NCI-H2107 (cell line): ENCODE results near the gene RNF183.

Experiments used
- DNase-seq: peaks from one replicate; lab custom pipeline; 2025; lab: John Stamatoyannopoulos, UW

RNF183 gene, protein sequence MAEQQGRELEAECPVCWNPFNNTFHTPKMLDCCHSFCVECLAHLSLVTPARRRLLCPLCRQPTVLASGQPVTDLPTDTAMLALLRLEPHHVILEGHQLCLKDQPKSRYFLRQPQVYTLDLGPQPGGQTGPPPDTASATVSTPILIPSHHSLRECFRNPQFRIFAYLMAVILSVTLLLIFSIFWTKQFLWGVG

DNA sequence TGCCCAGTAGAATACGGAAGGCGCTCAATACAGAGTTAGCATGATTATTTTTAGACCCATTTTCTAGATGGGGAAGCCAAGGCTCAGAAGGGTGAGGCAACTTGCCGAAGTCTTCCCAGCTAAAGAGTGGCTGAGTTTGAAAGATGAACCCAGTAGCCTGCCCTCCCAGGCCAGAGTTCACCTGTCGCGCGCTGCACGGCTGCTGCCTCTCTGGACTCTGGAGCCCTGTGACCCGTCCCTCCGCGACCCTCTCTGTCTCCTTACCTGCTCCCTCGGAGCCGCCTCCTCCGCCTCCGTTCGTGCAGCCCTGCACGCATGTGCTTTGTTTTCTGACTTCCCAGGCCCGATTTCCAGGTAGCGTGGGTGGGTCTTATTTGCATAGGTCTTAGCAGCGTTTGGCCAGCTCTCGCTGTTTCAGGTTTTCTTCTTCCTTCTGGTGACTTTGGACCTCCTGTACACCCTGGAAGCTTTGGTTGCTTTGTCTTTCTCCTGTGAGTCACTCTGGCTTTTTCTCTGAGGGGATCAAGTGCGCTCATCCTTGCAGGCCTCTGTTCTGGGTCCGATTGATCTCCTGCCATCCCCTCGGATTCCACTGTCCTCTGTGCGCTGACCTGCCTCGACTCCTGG lies at the start of gene RNF183:
TSS of gene RNF183 (minus strand) at position 585 of the 627 bp plus-strand sequence. CDS start 5,192 bp downstream, outside the sequence.
- DNase-seq, result no peak

DNA sequence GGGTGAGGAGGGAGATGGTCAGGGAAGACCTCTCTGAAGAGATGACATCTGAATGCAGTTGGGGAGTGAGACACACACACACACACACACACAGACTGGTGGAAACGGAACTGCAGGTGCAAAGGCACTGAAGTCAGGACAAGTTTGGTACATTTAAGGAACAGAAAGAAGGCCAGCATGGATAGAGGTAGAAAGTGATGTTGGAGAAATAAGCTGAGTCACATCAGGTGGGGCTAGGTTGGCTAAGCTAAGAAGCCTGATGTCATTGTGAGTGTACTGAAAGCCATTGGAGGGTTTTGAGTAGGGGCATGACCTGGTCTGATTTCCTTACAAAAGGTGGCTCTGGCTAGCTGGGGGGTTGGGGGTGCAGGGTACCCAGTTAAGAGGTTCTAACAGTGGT lies 49.2 kb upstream of the RNF183 start:
- no peak for DNase-seq

DNA sequence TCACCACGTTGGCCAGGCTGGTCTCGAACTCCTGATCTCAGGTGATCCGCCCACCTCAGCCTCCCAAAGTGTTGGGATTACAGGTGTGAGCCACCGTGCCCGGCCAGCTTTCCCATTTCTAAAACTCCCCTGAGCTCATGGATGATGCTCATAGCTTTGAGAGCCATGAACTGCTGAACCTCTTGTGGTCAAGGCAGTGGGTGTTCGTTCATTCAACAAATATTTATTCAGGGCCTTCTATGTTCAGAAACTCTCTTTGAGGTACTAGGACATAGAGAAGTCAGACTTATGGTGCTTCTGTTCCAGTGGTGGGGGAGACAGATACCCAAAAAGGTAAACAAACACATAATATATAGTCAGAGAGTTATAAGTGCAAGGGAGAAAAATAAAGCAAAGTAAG lies 48.8 kb upstream of the RNF183 start:
- no peak for DNase-seq

DNA sequence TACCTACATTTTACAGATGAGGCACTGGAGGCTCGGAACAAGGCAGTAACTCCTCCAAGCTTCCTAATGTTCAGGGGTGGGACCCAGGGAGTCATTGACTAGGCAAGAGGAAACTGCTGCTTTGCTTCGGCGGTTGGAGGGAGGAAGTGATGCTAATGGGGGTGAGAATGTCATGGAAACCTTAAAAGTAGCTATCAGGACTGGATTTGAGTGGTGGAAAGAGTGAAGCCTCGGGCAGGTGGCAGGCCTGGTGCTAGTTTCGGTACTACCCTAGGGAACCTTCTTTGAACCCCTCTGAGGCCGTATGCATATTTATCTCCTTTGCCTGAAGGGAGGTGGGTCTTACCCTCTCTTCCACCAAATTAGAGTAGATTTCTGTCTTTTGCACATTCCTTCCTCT lies 47.8 kb upstream of the RNF183 start:
- no peak for DNase-seq

DNA sequence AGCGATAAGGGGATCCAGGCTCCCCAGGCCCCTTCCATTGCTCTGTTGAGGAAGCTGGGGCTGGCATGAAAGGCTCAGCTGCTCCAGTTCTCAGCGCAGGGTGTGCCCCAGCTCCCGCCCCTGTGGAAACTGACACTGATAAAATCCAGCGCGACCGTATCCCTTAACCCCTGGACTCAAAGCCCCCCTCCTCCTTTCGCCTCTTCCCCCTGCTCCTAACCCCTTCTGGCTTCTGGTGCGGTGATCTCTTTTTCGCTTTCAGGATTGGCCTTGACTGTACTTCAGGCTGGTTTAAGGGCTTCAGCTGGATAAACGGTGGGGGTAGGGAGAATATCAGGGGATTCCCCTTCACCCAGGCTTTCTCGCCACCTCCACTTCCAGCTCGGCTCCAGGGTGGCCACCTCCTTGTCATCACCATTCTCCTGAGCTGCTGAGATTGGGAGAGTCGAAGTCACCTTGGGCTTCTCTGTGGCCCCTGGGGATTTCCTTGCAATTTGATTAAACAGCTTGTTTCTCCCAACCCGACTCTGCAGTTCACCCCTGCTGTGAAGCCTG lies 47.0 kb upstream of the RNF183 start:
- DNase-seq, result no peak

DNA sequence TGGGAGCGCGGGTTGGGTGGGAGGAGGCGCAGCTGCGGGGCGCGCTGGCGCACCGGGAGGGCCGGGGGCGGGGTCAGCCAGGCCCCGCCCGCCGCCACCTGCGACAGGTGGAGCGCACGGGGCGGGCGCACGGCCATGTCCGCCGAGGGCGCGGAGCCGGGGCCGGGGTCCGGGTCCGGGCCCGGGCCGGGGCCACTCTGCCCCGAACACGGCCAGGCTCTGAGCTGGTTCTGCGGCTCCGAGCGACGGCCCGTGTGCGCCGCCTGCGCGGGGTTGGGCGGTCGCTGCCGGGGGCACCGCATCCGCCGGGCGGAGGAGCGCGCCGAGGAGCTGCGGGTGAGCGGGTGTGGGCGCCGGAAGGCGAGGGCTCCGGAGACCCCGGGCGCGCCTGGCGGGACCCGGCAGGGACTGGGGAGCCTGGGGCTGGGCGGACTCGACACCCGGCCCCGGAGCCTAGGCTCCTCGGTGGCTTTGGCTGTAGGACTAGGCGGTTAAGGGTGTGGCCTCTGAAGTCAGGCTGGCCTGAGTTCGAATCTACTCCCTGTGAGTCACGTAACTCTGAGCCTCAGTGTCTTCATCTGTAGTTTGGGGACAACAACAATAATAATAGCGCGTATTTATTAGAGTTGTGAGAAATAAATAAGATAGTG lies 46.4 kb upstream of the RNF183 start, which contains the start of gene BSPRY:
TSS of gene BSPRY (plus strand) at position 97 of the 650 bp plus-strand sequence. CDS start at position 136, 39 bp downstream.
- no peak for DNase-seq

DNA sequence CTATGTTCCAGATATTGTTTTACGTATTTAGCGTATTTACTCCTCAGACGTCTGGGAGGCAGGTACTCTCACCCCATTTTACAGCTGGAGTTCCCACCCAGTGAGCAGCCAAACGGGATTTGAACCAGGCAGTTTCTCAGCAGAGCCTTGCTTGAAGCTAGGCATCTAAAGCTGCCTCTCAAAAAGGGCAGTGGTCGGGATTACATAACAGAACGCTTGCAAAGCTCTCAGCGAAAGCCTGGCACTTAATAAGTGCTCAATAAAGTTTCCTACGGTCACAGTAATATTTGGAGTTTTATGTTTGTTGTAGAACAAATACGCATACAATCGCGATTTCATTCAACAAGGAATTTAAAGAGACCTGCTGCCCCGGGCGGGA lies 45.9 kb upstream of the RNF183 start:
- no peak for DNase-seq

DNA sequence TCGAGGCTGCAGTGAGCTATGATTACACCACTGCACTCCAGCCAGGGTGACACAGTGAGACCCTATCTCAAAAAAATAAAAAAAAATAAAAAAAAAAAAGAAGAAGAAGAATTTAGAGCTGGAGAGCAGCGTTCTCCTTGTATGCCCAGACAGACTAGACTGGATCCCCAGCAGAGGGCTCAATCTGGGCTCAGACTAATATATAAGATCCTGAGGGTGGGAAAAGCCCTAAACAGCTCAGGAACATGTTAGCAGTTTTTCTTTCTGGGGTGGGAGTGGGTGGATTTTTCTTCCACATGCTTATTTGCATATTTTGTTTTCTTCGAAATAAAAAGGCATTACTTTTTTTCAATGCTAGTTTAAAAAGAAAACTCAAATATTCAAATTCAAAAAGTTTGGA lies 45.3 kb upstream of the RNF183 start:
- DNase-seq, result no peak

DNA sequence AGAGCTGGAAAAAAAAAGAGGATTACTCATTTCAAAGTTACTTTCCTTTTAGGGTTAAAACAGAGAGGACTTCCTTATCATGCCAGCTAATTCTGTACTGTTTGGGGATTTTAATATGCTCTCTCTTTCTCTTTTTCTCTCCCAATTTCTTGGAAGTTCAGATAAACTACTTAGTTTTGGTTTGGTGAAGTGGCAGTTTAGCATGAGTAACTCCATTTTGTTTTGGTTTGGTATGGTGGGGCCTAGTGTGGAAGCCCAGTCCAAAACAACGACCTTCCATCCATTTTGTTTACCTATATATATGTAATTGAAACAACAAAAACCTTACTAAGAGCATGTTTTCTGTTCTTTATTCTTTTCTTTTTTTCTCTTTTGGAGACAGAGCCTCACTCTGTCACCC lies 42.5 kb upstream of the RNF183 start:
- DNase-seq, result no peak

DNA sequence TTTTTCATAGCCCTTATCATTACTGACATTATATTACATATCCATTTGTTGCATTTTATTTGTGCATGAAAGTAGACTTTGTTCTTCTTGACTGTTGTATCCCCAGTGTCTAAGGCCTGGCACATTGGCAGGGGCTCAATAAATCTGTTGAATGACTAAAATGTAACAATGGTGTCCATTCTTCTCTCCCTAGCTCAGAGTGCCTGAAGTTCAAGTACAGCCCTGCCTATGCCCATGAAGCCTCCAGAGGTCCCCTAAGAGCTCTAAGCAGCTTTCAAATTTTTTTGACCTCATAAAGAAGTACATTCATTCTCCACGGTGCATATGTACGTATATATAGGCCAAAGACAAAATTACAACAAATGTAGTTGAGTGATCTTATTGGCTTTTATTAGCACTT lies 42.0 kb upstream of the RNF183 start:
- DNase-seq, result no peak

DNA sequence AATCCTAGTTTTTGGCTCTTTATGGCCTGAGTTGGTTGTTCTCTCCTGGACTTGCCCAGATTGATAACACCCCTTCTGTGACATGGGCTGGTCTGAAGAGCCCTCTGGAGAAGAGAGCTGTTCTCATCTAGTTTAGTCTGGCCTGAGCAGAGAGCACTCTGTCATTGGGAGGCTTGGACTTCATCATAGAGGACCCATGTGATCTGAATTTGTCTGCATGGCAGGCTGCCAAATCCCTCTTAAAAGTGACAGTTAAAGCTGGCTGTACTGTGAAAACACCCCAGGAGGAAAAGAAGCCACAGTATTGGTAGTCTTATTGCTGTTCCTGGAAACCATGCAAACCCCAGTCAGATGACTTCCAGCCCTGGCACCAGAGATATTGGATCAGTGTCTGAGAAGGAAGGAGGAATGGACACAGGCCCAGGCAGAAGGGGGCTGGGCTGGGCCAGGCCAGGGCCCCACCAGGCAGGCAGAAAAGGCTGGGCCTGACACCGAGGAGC lies 40.6 kb upstream of the RNF183 start:
- DNase-seq, result peak; percentile 89

DNA sequence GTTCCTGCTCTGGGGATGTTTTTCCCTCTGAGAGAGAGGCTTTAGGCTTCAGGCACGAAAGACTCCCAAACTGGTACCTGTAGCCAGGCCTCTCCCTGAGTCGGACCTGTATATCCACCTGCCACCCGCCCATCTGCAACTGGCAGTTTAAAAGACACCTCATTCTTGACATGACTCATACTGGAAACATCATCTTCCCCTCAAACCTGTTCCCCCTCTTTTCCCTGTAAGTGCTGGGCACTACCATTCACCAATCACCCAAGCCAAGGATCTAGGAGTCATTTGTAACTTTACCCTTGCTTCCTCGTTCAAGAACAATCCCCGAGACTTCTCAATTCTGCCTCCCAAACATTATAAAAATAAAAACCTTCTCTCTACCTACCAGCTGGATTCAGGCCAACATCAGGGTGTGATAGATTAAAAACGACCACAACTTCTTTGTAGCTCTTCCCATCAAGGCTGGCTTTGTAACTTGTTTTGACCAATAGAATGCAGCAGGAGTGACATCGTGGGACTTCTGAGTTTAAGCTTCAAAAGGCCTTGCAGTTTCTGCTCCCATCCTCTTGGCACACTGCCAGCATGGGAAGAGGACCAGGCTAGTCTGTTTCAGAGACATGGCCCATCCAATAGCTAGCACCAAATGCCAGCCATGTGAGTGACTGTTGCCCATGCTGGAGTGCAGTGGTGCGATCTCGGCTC lies 38.7 kb upstream of the RNF183 start:
- DNase-seq, result no peak

DNA sequence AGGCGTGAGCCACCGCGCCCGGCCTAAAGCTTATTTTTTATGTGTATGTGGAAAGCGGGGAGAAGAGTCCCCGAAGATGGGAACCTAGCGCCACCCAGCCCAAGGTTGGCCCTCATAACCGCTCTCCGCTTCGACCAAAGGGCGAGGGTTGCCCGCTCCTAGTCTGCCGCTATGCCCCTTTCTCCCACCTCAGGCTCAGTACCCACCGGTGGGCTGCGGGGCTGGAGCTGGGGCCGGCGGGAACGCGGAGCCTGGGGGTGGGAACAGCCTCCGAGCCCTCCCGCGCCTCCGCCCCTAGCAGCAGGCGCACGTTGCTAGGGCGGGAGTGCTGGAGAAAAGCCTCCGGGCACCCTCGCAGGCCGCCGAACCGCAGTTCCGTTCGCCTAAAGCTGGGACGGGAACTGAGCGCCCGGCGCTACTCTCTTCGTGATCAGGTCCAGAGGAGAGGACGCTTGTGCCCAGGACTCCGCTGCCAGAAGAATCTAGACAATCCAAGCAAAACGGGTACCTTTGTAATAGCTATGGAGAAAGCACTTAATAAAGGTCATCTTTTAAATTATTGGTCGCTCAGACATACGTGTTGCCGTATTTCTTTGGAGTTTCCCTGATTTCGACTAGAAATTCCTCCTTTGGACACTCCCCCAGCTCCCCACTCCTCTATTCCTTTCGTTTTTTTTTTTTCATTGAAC lies 37.0 kb upstream of the RNF183 start, which contains the start of gene WDR31:
TSS of gene WDR31 (minus strand) at position 265 of the 689 bp plus-strand sequence. CDS start 8,253 bp downstream, outside the sequence.
- DNase-seq, result peak; percentile 57

DNA sequence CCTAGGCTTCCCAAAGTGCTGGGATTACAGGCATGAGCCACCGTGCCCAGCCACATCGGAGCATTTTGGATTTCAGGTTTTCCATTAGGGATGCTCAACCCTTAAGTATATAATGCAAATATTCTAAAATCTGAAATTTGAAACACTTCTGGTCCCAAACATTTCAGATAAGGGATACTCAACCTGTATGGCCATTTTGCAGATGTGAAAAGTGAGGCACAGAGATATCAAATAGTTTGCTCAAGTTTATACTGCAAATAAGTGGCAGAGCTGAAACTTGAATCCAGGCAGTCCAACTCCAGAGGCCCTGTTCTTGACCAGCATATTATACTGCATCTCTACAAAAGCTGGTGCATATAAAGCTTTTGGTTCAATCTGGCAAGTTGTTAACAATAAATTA lies 34.5 kb upstream of the RNF183 start:
- DNase-seq, result no peak

DNA sequence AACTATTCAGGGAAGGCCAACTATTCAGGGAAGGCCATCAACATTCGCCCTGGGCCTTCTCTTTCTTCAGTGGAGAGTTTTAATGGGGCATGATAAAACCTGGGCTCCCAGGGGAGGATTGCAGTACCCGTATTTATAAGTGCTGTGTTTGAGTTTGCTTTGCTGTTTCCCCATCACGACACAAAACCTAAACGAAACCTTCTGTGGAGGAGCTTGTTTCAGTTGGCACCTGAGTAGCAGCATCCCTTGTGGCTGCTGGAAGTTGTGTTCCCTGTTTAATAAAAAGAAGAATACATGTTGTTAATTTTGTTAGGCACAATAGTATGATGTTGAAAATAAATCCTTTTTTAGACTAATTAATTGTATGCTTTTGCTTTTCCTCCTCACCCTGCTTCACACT lies 28.6 kb upstream of the RNF183 start:
- DNase-seq, result no peak

DNA sequence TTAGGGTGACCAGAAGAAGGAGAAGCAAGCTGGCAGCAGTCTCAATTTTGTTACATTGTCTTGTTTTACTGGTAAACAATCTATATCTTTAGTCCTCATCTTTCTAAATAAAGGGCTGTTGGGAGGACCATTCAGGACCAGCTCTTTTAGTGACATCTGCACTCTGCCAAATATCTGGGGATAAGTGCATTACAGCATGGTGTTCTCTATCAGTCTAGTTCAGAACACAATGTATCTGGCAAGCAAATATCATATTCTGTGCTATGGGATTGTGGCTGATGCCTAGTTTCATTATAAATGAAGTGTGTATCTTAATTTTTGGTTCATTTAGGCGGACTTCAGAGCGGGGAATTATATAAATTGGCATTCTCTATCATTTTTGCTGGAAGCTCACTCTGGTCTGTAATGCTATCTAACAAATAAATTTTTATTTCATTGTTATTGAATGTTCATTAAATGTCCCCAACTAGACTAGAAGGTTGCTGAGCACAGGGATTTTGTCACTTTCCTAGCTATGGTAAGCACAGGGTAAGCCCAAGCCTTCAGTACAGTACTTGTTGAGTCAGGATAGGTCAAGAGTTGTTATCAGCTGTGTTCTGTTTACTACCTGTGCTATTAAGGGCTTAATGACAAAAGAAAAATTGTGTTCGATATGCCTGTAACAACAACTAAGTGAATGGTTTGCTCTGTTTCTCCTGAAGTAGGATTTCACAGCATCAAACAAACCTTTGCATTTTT lies 25.0 kb upstream of the RNF183 start:
- DNase-seq, result no peak

DNA sequence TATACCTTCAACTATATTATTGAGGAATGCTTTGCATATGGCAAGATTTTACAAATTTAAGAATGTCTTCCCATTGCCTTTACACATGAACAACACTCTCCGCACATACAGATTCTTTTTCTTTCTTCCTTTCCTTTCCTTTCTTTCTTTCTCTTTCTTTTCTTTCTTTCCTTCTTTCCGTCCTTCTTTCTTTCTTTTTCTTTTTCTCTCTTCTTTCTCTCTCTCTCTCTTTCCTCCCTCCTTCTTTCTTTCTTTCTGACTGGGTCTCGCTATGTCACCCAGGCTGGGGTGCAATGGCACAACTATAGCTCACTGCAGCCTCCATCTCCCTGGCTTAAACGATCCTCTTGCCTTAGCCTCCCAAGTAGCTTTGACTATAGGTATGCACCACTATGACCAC lies 23.1 kb upstream of the RNF183 start:
- no peak for DNase-seq

DNA sequence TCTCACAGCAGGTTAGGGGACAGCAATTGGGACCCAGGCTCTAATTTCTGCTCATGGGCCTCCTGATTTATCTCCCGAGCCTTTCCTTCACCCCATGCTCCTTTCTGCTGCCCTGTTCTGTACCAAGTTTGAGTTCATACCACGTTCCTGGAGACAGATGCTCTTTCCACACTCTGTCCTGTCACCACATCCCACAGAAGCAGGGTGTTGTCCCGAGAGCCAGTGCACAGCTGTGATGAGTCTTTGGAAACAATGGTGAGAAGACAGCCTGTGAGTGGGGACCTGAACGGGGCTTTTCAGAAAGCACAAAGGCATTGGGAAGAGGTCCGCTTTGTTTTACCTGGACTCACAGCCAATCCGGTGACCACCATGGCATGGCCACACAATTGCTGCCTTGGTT lies 19.5 kb upstream of the RNF183 start:
- no peak for DNase-seq

DNA sequence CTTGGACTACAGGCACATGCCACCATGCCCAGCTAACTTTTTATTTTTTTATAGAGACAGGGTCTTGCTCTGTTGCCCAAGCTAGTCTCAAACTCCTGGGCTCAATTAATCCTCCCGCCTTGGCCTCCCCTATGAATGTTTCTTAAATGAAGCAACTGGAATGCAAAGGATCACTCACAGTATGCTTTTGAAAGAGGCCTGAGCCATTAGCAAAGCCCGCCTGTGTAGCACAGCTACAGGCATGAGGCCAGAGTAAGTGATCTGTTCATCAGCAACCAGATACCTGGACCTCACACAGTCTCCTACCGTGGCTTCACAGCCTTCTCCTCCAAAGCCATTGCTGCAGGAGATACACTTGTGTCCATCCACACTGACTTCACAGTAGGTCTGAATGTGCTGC lies 16.9 kb upstream of the RNF183 start:
- no peak for DNase-seq

DNA sequence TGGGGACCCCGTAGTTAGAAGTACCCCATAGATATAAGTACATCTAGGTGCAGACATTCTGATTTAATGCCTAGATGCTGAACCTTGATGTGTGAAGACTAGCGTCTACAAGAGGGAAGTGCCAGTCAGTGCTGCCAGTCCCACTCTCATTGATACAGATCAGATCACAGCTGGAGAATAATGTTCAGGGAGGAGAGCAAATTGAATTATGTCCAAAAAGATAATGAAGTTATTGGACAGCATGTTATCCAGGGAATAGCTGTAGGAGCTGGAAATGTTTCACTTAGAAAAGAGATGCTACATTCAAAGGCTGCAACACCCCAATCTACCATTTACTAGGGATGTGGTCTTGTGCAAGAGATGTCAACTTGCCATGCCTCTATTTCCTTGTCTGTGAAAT lies 15.9 kb upstream of the RNF183 start:
- DNase-seq, result no peak

DNA sequence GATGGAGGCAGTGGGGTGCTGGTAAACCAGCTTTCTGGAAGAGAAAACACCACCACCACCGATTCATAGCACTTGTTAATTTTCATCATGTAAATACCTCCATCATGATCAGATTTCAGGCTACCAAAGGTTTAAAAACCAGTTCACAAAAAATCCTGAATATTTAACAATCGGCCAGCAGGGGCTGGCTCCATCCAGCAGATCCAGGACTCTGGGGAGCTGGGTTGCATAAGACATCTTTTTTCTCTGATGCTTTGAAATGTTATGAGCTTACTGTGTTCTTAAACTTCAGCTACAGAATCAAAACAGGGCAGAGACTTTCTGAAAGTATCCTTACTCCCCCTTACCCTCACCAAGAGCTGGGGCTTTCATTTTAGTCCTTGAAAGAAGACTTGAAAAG lies 14.6 kb upstream of the RNF183 start:
- no peak for DNase-seq
